Astrocyte (in vitro differentiated cells and primary cell): Measurements from ENCODE around the gene CRTC1. TPM values are rescaled to one million over a fixed set of nuclear protein-coding genes. Genes with fewer than 3 reads are reported as not detected.
"Not testable (repeated sequence)": the region's sequence is repeated elsewhere in the genome, so short reads cannot be mapped to it uniquely, and the experiment has no call there.

Experiments
- DNase-seq: peaks from one replicate; pipeline ENCODE4 v3.0.0-alpha.2; 2010; ENCODE audit warnings: low read depth
- FAIRE-seq: peaks from 2 replicates; lab custom pipeline; 2011; peaks lifted over from hg19 to GRCh38; lab: Jason Lieb, UNC
- H2AFZ ChIP-seq: 2 replicates; pipeline ENCODE4 v1.6.0; 2012; ENCODE audit warnings: low read depth, low read length, inconsistent platforms
- H3K27ac ChIP-seq: 2 replicates; pipeline ENCODE4 v1.5.1; 2011; ENCODE audit warnings: low read depth, low read length, inconsistent platforms
- H3K27me3 ChIP-seq: 2 replicates; pipeline ENCODE4 v1.6.0; 2011; ENCODE audit warnings: low read length, inconsistent platforms; ENCODE audit not compliant: insufficient read depth
- H3K36me3 ChIP-seq: 2 replicates; pipeline ENCODE4 v1.5.1; 2011; ENCODE audit warnings: low read length, inconsistent platforms; ENCODE audit not compliant: insufficient read depth
- H3K4me1 ChIP-seq: 2 replicates; pipeline ENCODE4 v1.5.1; 2011; ENCODE audit warnings: low read length, inconsistent platforms; ENCODE audit not compliant: insufficient read depth
- H3K4me2 ChIP-seq: 2 replicates; pipeline ENCODE4 v1.6.0; 2012; ENCODE audit warnings: low read length, inconsistent platforms
- H3K4me3 ChIP-seq: 2 replicates; pipeline ENCODE4 v1.5.1; 2011; ENCODE audit warnings: low read depth, mild to moderate bottlenecking, low read length, inconsistent platforms; ENCODE audit not compliant: insufficient read depth
- H3K79me2 ChIP-seq: 2 replicates; pipeline ENCODE4 v1.6.0; 2012; ENCODE audit warnings: mild to moderate bottlenecking, low read length, inconsistent platforms; ENCODE audit not compliant: insufficient read depth
- H3K9ac ChIP-seq: 2 replicates; pipeline ENCODE4 v1.6.0; 2012; ENCODE audit warnings: mild to moderate bottlenecking, low read length, inconsistent platforms
- H3K9me3 ChIP-seq: 2 replicates; pipeline ENCODE4 v1.5.1; 2012; ENCODE audit warnings: low read depth, mild to moderate bottlenecking, low read length, inconsistent platforms; ENCODE audit not compliant: insufficient read depth
- H4K20me1 ChIP-seq: 2 replicates; pipeline ENCODE4 v1.6.0; 2012; ENCODE audit warnings: low read length, inconsistent platforms; ENCODE audit not compliant: insufficient read depth
- H3K27ac Mint-ChIP-seq: one replicate; pipeline ENCODE4 v1.8.0; 2021; ENCODE audit warnings: mild to moderate bottlenecking, mixed read lengths; ENCODE audit not compliant: unreplicated experiment
- H3K27me3 Mint-ChIP-seq: one replicate; pipeline ENCODE4 v1.8.0; 2021; ENCODE audit warnings: low read depth, mixed read lengths; ENCODE audit not compliant: unreplicated experiment
- H3K36me3 Mint-ChIP-seq: one replicate; pipeline ENCODE4 v1.8.0; 2021; ENCODE audit warnings: low read depth, mixed read lengths; ENCODE audit not compliant: unreplicated experiment
- H3K4me1 Mint-ChIP-seq: one replicate; pipeline ENCODE4 v1.8.0; 2021; ENCODE audit warnings: low read depth, mixed read lengths; ENCODE audit not compliant: unreplicated experiment
- H3K4me3 Mint-ChIP-seq: one replicate; pipeline ENCODE4 v1.8.0; 2021; ENCODE audit warnings: mild to moderate bottlenecking, moderate library complexity, mixed read lengths; ENCODE audit not compliant: unreplicated experiment
- H3K9me3 Mint-ChIP-seq: one replicate; pipeline ENCODE4 v1.8.0; 2021; ENCODE audit warnings: mild to moderate bottlenecking, mixed read lengths; ENCODE audit not compliant: unreplicated experiment
- CTCF ChIP-seq: IDR thresholded peaks from 2 replicates; pipeline ENCODE4 v1.5.1; 2011; ENCODE audit warnings: low read depth, mild to moderate bottlenecking, inconsistent platforms, low read length, moderate library complexity; ENCODE audit not compliant: insufficient read depth
- EZH2 ChIP-seq: IDR thresholded peaks from 2 replicates; pipeline ENCODE4 v1.6.1; 2012; ENCODE audit warnings: mild to moderate bottlenecking, low read length, inconsistent platforms; ENCODE audit not compliant: insufficient read depth
- total RNA-seq: library from RNA; stranded (reverse); gene quantifications from 2 replicates; pipeline ENCODE4 v1.2.1, GENCODE V29; 2021

CRTC1 gene
- total RNA-seq, 1 donor from 2014 or later, result 8.4 TPM

- Mint-ChIP-seq H3K9me3 (peaks cover 2% of the 10 kb centered on the region), H3K27ac (no peak overlapping the region), H3K4me1 (peaks cover 8% of the 10 kb centered on the region), H3K4me3 (no peak overlapping the region), H3K36me3 (peaks cover 6% of the 10 kb centered on the region), H3K27me3 (peaks cover 4% of the 10 kb centered on the region)
- Histone ChIP-seq H3K4me2 (no peak overlapping the region), H3K36me3 (no peaks in the 10 kb centered on the region), H4K20me1 (peaks cover 61% of the 10 kb centered on the region), H3K27ac (no peak overlapping the region), H2AFZ (no peak overlapping the region), H3K4me3 (no peak overlapping the region), H3K9me3 (no peaks in the 10 kb centered on the region), H3K27me3 (no peaks in the 10 kb centered on the region), H3K4me1 (peaks cover 5% of the 10 kb centered on the region), H3K79me2 (peaks cover 11% of the 10 kb centered on the region), H3K9ac (no peak overlapping the region)
- TF ChIP-seq CTCF (no peak), EZH2 (no peak)
- FAIRE-seq (no peak), DNase-seq (no peak)
Measured at GRCh38 chr19:18726846-18727245, 43.4 kb downstream of the CRTC1 start.

GRCh38 chr19:18727602-18728001 is 44.1 kb downstream of the CRTC1 start:
- peaks cover 65% of the 10 kb centered on the region for H4K20me1 ChIP-seq
- H3K9ac ChIP-seq, H3K9me3 Mint-ChIP-seq, H3K36me3 Mint-ChIP-seq, H3K79me2 ChIP-seq, H2AFZ ChIP-seq, H3K4me1 Mint-ChIP-seq, H3K4me3 Mint-ChIP-seq, H3K27ac ChIP-seq, H3K4me2 ChIP-seq, FAIRE-seq, H3K27me3 Mint-ChIP-seq, H3K9me3 ChIP-seq, H3K4me3 ChIP-seq, H3K27me3 ChIP-seq, H3K27ac Mint-ChIP-seq, DNase-seq, H3K4me1 ChIP-seq, H3K36me3 ChIP-seq: not testable (repeated sequence)

GRCh38 chr19:18729933-18730530 is 46.6 kb downstream of the CRTC1 start:
- Histone ChIP-seq H4K20me1 (peaks cover 63% of the 10 kb centered on the region), H3K27me3 (no peaks in the 10 kb centered on the region), H3K4me3 (no peak overlapping the region), H2AFZ (no peak overlapping the region), H3K36me3 (no peaks in the 10 kb centered on the region), H3K27ac (no peak overlapping the region), H3K4me2 (no peak overlapping the region), H3K4me1 (peaks cover 12% of the 10 kb centered on the region), H3K9ac (no peak overlapping the region), H3K79me2 (no peaks in the 10 kb centered on the region), H3K9me3 (no peaks in the 10 kb centered on the region)
- no peak overlapping the region for H3K27ac Mint-ChIP-seq
- peaks cover 6% of the 10 kb centered on the region for H3K27me3 Mint-ChIP-seq
- H3K9me3 Mint-ChIP-seq, result no peaks in the 10 kb centered on the region
- no peak overlapping the region for H3K4me3 Mint-ChIP-seq
- DNase-seq (no peak), FAIRE-seq (no peak)
- H3K36me3 Mint-ChIP-seq, result peaks cover 4% of the 10 kb centered on the region
- TF ChIP-seq CTCF, result no peak
- TF ChIP-seq EZH2, result no peak
- peaks cover 10% of the 10 kb centered on the region for H3K4me1 Mint-ChIP-seq
